ENCODE data around the gene CCDC152.
"Not testable (repeated sequence)": the region's sequence is repeated elsewhere in the genome, so short reads cannot be mapped to it uniquely, and the experiment has no call there.

CCDC152 gene

DNA sequence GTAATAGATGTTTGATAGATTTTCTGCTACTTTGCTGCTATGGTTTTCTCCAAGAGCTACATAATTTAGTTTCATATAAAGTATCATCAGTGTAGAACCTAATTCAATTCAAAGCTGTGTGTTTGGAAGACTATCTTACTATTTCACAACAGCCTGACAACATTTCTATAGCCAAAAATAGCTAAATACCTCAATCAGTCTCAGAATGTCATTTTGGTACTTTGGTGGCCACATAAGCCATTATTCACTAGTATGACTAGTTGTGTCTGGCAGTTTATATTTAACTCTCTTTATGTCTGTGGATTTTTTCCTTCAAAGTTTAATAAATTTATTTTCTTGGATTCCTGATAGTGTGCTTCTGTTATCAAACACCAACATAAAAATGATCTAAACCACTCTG is 35.1 kb upstream of the CCDC152 start:
- in situ Hi-C loops (cut with HindIII; ENCODE audit: low pct_ligation_motif_present, low sequenced_read_pairs): no loop called here
- H3K27ac ChIP-seq: no peak overlapping the region
- H3K36me3 ChIP-seq (replicated peaks): no peaks in the 10 kb centered on the region
- H3K27me3 ChIP-seq (replicated peaks): no peaks in the 10 kb centered on the region
- no peak for DNase-seq
- no peak overlapping the region for H3K4me3 ChIP-seq (ENCODE audit: low read depth, low read length)
- TF ChIP-seq, protein P1, sequence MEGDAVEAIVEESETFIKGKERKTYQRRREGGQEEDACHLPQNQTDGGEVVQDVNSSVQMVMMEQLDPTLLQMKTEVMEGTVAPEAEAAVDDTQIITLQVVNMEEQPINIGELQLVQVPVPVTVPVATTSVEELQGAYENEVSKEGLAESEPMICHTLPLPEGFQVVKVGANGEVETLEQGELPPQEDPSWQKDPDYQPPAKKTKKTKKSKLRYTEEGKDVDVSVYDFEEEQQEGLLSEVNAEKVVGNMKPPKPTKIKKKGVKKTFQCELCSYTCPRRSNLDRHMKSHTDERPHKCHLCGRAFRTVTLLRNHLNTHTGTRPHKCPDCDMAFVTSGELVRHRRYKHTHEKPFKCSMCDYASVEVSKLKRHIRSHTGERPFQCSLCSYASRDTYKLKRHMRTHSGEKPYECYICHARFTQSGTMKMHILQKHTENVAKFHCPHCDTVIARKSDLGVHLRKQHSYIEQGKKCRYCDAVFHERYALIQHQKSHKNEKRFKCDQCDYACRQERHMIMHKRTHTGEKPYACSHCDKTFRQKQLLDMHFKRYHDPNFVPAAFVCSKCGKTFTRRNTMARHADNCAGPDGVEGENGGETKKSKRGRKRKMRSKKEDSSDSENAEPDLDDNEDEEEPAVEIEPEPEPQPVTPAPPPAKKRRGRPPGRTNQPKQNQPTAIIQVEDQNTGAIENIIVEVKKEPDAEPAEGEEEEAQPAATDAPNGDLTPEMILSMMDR (IDR thresholded peaks at IDR 0.05; ENCODE audit: low read depth, low read length, missing control alignments): no peak

- H3K36me3 ChIP-seq (replicated peaks); H3K4me3 ChIP-seq (ENCODE audit: low read depth, low read length); H3K27me3 ChIP-seq (replicated peaks); DNase-seq; in situ Hi-C loops (cut with HindIII; ENCODE audit: low pct_ligation_motif_present, low sequenced_read_pairs); H3K27ac ChIP-seq: not testable (repeated sequence)
Observed at GRCh38 chr5:42734531-42735058, 22.0 kb upstream of the CCDC152 start.

DNA sequence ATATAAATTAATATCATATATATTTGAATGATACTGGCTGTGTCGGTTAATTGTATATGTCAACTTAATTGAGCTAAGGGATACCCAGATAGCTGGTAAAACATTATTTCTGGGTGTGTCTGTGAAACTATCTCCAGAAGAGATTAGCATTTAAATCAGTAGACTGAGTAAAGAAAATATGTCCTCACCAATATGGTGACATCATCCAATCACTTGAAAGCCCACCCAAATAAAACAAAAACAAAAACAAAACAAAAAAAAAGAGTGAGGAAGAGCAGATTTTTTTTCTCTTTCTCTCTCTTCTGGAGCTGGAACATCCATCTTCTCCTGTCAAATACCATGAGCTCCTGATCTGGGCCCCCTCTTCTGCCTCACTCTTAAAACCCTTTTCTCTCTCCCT is 15.7 kb upstream of the CCDC152 start:
- TF ChIP-seq, protein P1 (IDR thresholded peaks at IDR 0.05; ENCODE audit: low read depth, low read length, missing control alignments): no peak
- Histone ChIP-seq H3K27ac (no peak overlapping the region), H3K36me3 (replicated peaks) (no peaks in the 10 kb centered on the region), H3K4me3 (ENCODE audit: low read depth, low read length) (no peak overlapping the region), H3K27me3 (replicated peaks) (no peaks in the 10 kb centered on the region)
- in situ Hi-C loops (cut with HindIII; ENCODE audit: low pct_ligation_motif_present, low sequenced_read_pairs): no loop called here
- no peak for DNase-seq

- no peaks in the 10 kb centered on the region for H3K27me3 ChIP-seq (replicated peaks)
- DNase-seq: no peak
- in situ Hi-C loops (cut with HindIII; ENCODE audit: low pct_ligation_motif_present, low sequenced_read_pairs): no loop called here
- no peak overlapping the region for H3K4me3 ChIP-seq (ENCODE audit: low read depth, low read length)
- H3K27ac ChIP-seq: no peak overlapping the region
- no peaks in the 10 kb centered on the region for H3K36me3 ChIP-seq (replicated peaks)
- TF ChIP-seq, protein P1 (IDR thresholded peaks at IDR 0.05; ENCODE audit: low read depth, low read length, missing control alignments): peak; percentile 67
Observed at GRCh38 chr5:42745426-42745825, 11.2 kb upstream of the CCDC152 start.

DNA sequence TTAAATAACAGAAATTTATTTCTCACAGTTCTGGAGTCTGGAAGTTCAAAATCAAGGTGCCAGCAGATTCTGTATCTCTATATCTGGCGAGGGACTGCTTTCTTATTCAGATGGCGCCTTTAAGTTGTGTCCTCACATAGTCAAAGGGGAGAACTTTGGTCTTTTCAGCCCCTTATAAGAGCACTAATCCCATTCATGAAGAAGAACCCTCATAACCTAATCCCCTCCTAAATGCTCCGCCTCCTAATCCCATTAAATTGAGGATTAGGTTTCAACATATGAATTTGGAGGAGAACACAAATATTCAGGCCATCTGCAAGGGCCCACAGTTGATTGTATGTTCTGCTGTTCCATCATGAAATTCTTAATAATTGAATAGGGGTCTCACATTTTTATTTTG is 10.8 kb upstream of the CCDC152 start:
- no peak for DNase-seq
- Histone ChIP-seq H3K27ac (no peak overlapping the region), H3K4me3 (ENCODE audit: low read depth, low read length) (no peak overlapping the region), H3K27me3 (replicated peaks) (no peaks in the 10 kb centered on the region), H3K36me3 (replicated peaks) (no peaks in the 10 kb centered on the region)
- TF ChIP-seq, protein P1 (IDR thresholded peaks at IDR 0.05; ENCODE audit: low read depth, low read length, missing control alignments): no peak
- in situ Hi-C loops (cut with HindIII; ENCODE audit: low pct_ligation_motif_present, low sequenced_read_pairs): no loop called here

- Histone ChIP-seq H3K4me3 (ENCODE audit: low read depth, low read length) (no peak overlapping the region), H3K36me3 (replicated peaks) (no peaks in the 10 kb centered on the region), H3K27ac (no peak overlapping the region), H3K27me3 (replicated peaks) (no peaks in the 10 kb centered on the region)
- peak; percentile 9 for DNase-seq
- in situ Hi-C loops (cut with HindIII; ENCODE audit: low pct_ligation_motif_present, low sequenced_read_pairs): no loop called here
- TF ChIP-seq, protein P1 (IDR thresholded peaks at IDR 0.05; ENCODE audit: low read depth, low read length, missing control alignments): no peak
Observed at GRCh38 chr5:42749020-42749419, 7.6 kb upstream of the CCDC152 start.

Data from brain microvascular endothelial cell (primary cell).